H1 (cell line): ENCODE measurements around the gene TMEM92. TPM values are rescaled to one million over a fixed set of nuclear protein-coding genes. Genes with fewer than 3 reads are reported as not detected.
"Not testable (repeated sequence)": the region's sequence is repeated elsewhere in the genome, so short reads cannot be mapped to it uniquely, and the experiment has no call there.

Experiments
- CTCF ChIA-PET: fragments of 300-600 bp; sonication (Branson Sonifier 250); formaldehyde crosslinking; loops from one replicate; lab custom pipeline; 2021; ENCODE audit not compliant: partially characterized antibody; lab: Charles Lee
- POLR2A ChIA-PET: fragments of 300-600 bp; sonication (Branson Sonifier 250); formaldehyde crosslinking; loops from one replicate; lab custom pipeline; 2021; ENCODE audit warnings: inconsistent platforms; ENCODE audit not compliant: partially characterized antibody; lab: Charles Lee
- DNase-seq, 2 experiments: peaks; one replicate each; pipeline versions ENCODE4 v3.0.0 to v3.0.0-alpha.2; 2010 to 2022; ENCODE audit warnings: low spot score in 2 of 2, low read depth in 1 of 2, mixed read lengths in 1 of 2
- FAIRE-seq: peaks from 2 replicates; lab custom pipeline; 2011; peaks lifted over from hg19 to GRCh38; lab: Jason Lieb, UNC
- H2AFZ ChIP-seq: 2 replicates; pipeline ENCODE4 v1.8.1; 2012; ENCODE audit warnings: low read length, inconsistent platforms
- H2AK5ac ChIP-seq: 2 replicates; pipeline ENCODE4 v1.6.1; 2013; ENCODE audit warnings: low read depth, low read length
- H2BK120ac ChIP-seq: replicated peaks from 2 replicates; pipeline ENCODE3; 2013; ENCODE audit warnings: low read depth, low read length, inconsistent platforms
- H2BK12ac ChIP-seq: 2 replicates; pipeline ENCODE4 v1.6.1; 2013; ENCODE audit warnings: low read depth, low read length
- H2BK15ac ChIP-seq: 2 replicates; pipeline ENCODE4 v1.6.1; 2013; ENCODE audit warnings: low read length
- H2BK20ac ChIP-seq: 2 replicates; pipeline ENCODE4 v1.6.1; 2013; ENCODE audit warnings: low read length
- H2BK5ac ChIP-seq: 2 replicates; pipeline ENCODE4 v1.6.1; 2013; ENCODE audit warnings: low read depth, low read length
- H3K14ac ChIP-seq: 2 replicates; pipeline ENCODE4 v1.6.1; 2013; ENCODE audit warnings: inconsistent platforms; ENCODE audit not compliant: insufficient read length
- H3K18ac ChIP-seq: 2 replicates; pipeline ENCODE4 v1.6.1; 2013; ENCODE audit warnings: low read length; ENCODE audit errors: extremely low read depth
- H3K23ac ChIP-seq: 2 replicates; pipeline ENCODE4 v1.6.1; 2013; ENCODE audit warnings: inconsistent platforms; ENCODE audit not compliant: insufficient read length
- H3K23me2 ChIP-seq: 2 replicates; pipeline ENCODE4 v1.6.1; 2013; ENCODE audit warnings: low read depth, low read length
- H3K27ac ChIP-seq: 2 replicates; pipeline ENCODE4 v1.6.1; 2011; ENCODE audit warnings: low read depth, low read length, inconsistent platforms
- H3K27me3 ChIP-seq, 4 experiments: replicated peaks in 1 of 4; 1 replicate in 1 of 4; 2 replicates in 3 of 4; pipeline versions ENCODE4 v1.6.1 to v1.8.1; 2011 to 2013; ENCODE audit warnings: low read length in 3 of 4, mild to moderate bottlenecking in 3 of 4, inconsistent platforms in 2 of 4, mixed read lengths in 2 of 4, moderate library complexity in 1 of 4; ENCODE audit not compliant: control insufficient read depth in 3 of 4, insufficient read depth in 3 of 4; ENCODE audit errors: extremely low read depth in 1 of 4
- H3K36me3 ChIP-seq, 4 experiments: 2 replicates each; pipeline versions ENCODE4 v1.6.1 to v1.8.1; 2011 to 2013; ENCODE audit warnings: mild to moderate bottlenecking in 4 of 4, low read length in 3 of 4, moderate library complexity in 2 of 4, control low read depth in 1 of 4, inconsistent platforms in 1 of 4; ENCODE audit not compliant: insufficient read depth in 4 of 4, control insufficient read depth in 2 of 4
- H3K4ac ChIP-seq: replicated peaks from 2 replicates; pipeline ENCODE3; 2013; ENCODE audit warnings: low read length, low read depth, mixed read lengths, inconsistent platforms; ENCODE audit not compliant: insufficient read length
- H3K4me1 ChIP-seq, 4 experiments: replicated peaks in 1 of 4; 1 replicate in 1 of 4; 2 replicates in 3 of 4; pipeline versions ENCODE4 v1.6.1 to v1.8.1; 2011 to 2013; ENCODE audit warnings: low read length in 3 of 4, inconsistent platforms in 2 of 4, mixed read lengths in 1 of 4; ENCODE audit not compliant: insufficient read depth in 4 of 4, control insufficient read depth in 3 of 4
- H3K4me2 ChIP-seq, 2 experiments: 2 replicates each; pipeline versions ENCODE4 v1.6.1 to v1.8.1; 2011 to 2013; ENCODE audit warnings: low read depth in 2 of 2, low read length in 2 of 2, control low read depth in 1 of 2, inconsistent platforms in 1 of 2, mild to moderate bottlenecking in 1 of 2; ENCODE audit not compliant: insufficient read depth in 1 of 2
- H3K4me3 ChIP-seq, 4 experiments: fragments of 200-600, 300-600 bp in 1 of 4; sonication (generic), shearing (Covaris generic), sonication (Bioruptor Twin) in 1 of 4; 2 replicates each; pipeline versions ENCODE4 v1.5.1 to v1.8.1; 2011 to 2016; ENCODE audit warnings: low read length in 4 of 4, low read depth in 3 of 4, control low read depth in 2 of 4, inconsistent platforms in 2 of 4, mild to moderate bottlenecking in 2 of 4, mixed read lengths in 1 of 4, moderate library complexity in 1 of 4; ENCODE audit not compliant: insufficient read depth in 2 of 4; ENCODE audit errors: extremely low read depth in 1 of 4
- H3K56ac ChIP-seq: replicated peaks from 2 replicates; pipeline ENCODE3; 2013; ENCODE audit warnings: low read depth, mild to moderate bottlenecking, mixed read lengths, low read length, inconsistent platforms; ENCODE audit not compliant: insufficient read length
- H3K79me1 ChIP-seq: 2 replicates; pipeline ENCODE4 v1.6.1; 2013; ENCODE audit warnings: low read depth, low read length, control low read depth
- H3K79me2 ChIP-seq, 2 experiments: 2 replicates each; pipeline versions ENCODE4 v1.6.1 to v1.8.1; 2012 to 2013; ENCODE audit warnings: low read length in 2 of 2, mild to moderate bottlenecking in 2 of 2, inconsistent platforms in 1 of 2; ENCODE audit not compliant: insufficient read depth in 2 of 2, control insufficient read depth in 1 of 2
- H3K9ac ChIP-seq, 4 experiments: replicated peaks in 1 of 4; 1 replicate in 1 of 4; 2 replicates in 3 of 4; pipeline versions ENCODE4 v1.6.1 to v1.8.1; 2011 to 2013; ENCODE audit warnings: low read depth in 3 of 4, low read length in 3 of 4, control low read depth in 2 of 4, mild to moderate bottlenecking in 2 of 4, moderate library complexity in 2 of 4, inconsistent platforms in 1 of 4; ENCODE audit errors: extremely low read depth in 1 of 4
- H3K9me3 ChIP-seq, 2 experiments: 2 replicates each; pipeline versions ENCODE4 v1.6.1 to v1.8.1; 2012 to 2013; ENCODE audit warnings: mild to moderate bottlenecking in 2 of 2, moderate library complexity in 2 of 2, control low read depth in 1 of 2, inconsistent platforms in 1 of 2, low read depth in 1 of 2, low read length in 1 of 2, mixed read lengths in 1 of 2; ENCODE audit not compliant: insufficient read depth in 2 of 2
- H4K20me1 ChIP-seq, 2 experiments: replicated peaks in 1 of 2; 2 replicates each; pipeline versions ENCODE3 to v1.8.1; 2011 to 2013; ENCODE audit warnings: inconsistent platforms in 2 of 2, low read length in 2 of 2, mild to moderate bottlenecking in 1 of 2; ENCODE audit not compliant: insufficient read depth in 2 of 2, control insufficient read depth in 1 of 2
- H4K5ac ChIP-seq: 2 replicates; pipeline ENCODE4 v1.6.1; 2013; ENCODE audit warnings: low read length, low read depth, mixed read lengths, inconsistent platforms; ENCODE audit not compliant: insufficient read length
- H4K8ac ChIP-seq: 2 replicates; pipeline ENCODE4 v1.8.0; 2013; ENCODE audit warnings: mild to moderate bottlenecking, moderate library complexity, low read length, inconsistent platforms; ENCODE audit not compliant: insufficient read depth; ENCODE audit errors: extremely low read depth
- H4K91ac ChIP-seq: replicated peaks from 2 replicates; pipeline ENCODE3; 2013; ENCODE audit warnings: low read length, mixed read lengths, inconsistent platforms; ENCODE audit not compliant: insufficient read length
- WGBS, 2 experiments: shearing (Covaris generic) in 1 of 2; methylation state at CpG; one replicate each; pipeline versions ENCODE4 v1.1.6 to v1.1.7; 2013 to 2015; ENCODE audit warnings: low lambda C conversion rate in 2 of 2, mixed read lengths in 2 of 2, inconsistent platforms in 1 of 2, low coverage in 1 of 2, missing lambda C conversion rate in 1 of 2; ENCODE audit not compliant: insufficient replicate concordance in 2 of 2, insufficient coverage in 1 of 2, insufficient read length in 1 of 2; ENCODE audit errors: extremely low coverage in 1 of 2, missing lambda C conversion rate in 1 of 2; 5-methylcytosine and 5-hydroxymethylcytosine counted together
- polyA plus RNA-seq, 7 experiments: library from polyadenylated mRNA; depleted of rRNA in 3 of 7; stranded (reverse) in 5 of 7; unstranded in 2 of 7; fragments of >200 nt in 5 of 7; fragments of 200-250 nt in 2 of 7; gene quantifications; 1 replicate in 5 of 7; 2 replicates in 1 of 7; 4 replicates in 1 of 7; pipeline versions ENCODE4 v1.2.1 to v1.2.3, GENCODE V29; 2011 to 2013; ENCODE audit warnings: missing spikeins in 2 of 7, mixed read lengths in 2 of 7
- total RNA-seq: library from RNA; stranded (reverse); fragmentation: NEBNext Ultra II Directional; extraction: Animal tissue kit (Norgen Biotek cat#: 25700); gene quantifications from 2 replicates; pipeline ENCODE4 v1.2.1, GENCODE V29; 2021

Gene TMEM92
- total and polyA plus RNA-seq, 2 of the 8 experiments (the other 6 are each of a cell fraction or from before 2014, with no cell fraction given): 11.9 to 24.8 TPM

DNA sequence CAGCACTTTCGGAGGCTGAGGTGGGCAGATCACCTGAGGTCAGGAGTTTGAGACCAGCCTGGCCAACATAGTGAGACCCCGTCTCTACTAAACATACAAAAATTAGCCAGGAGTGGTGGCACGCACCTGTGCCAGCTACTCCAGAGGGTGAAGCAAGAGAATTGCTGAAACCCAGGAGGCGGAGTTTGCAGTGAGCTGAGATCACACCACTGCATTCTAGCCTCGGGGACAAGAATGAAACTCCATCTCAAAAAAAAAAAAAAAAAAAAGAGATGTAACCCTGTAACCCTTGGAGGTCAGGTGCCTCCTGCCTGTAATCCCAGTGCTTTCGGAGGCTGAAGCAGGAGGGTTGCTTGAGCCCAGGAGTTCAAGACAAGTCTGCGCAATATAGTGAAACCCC, 13.0 kb downstream of the TMEM92 start:
- not testable (repeated sequence) for H3K4me3 ChIP-seq

More for the DNA sequence above, 13.0 kb downstream of the TMEM92 start:
- not testable (repeated sequence) for H3K36me3 ChIP-seq, H2AFZ ChIP-seq, H4K8ac ChIP-seq, H3K56ac ChIP-seq, H3K9ac ChIP-seq, H3K27me3 ChIP-seq, H4K20me1 ChIP-seq, H3K79me1 ChIP-seq, H4K91ac ChIP-seq, H3K23ac ChIP-seq, H3K18ac ChIP-seq, H3K79me2 ChIP-seq, H2BK12ac ChIP-seq, H4K5ac ChIP-seq, H3K4me1 ChIP-seq, DNase-seq, H2BK5ac ChIP-seq, FAIRE-seq, H2BK15ac ChIP-seq, H2AK5ac ChIP-seq, H2BK20ac ChIP-seq, H2BK120ac ChIP-seq, H3K4me2 ChIP-seq, H3K23me2 ChIP-seq, H3K14ac ChIP-seq, H3K9me3 ChIP-seq, H3K27ac ChIP-seq, H3K4ac ChIP-seq
- WGBS, 2 experiments: 93% methylated on average over 7 of the region's 7 CpGs; no CpG with 5 or more reads in 1 of the 2 experiments
- POLR2A ChIA-PET: interaction anchor here (1.3 kb wide), 1 partner anchor 12 kb away, joined by 3 read pairs; no protein-coding TSS in a partner anchor
- CTCF ChIA-PET: interaction anchor here (1.2 to 41.5 kb wide), 6 partner anchors 10 to 148 kb away, joined by 3 to 1349 read pairs (median 172); partner anchors contain the start of genes COL1A1, SGCA and TMEM92
